Stomach (tissue), 4 donors: Measurements from ENCODE around the gene RFTN1.

Source experiments
- CTCF ChIP-seq, 7 experiments: fragments of 450-650 bp in 4 of 7; fragments of 200-600 bp in 3 of 7; sonication (generic) in 3 of 7; IDR thresholded peaks; one replicate each; pipeline ENCODE4 v1.5.1; 2016 to 2019; ENCODE audit warnings: antibody characterized with exemption in 7 of 7, control low read depth in 2 of 7, mild to moderate bottlenecking in 1 of 7
- POLR2A ChIP-seq, 4 donors: fragments of 450-650 bp; IDR thresholded peaks; one replicate each; pipeline ENCODE4 v1.6.1; 2016; ENCODE audit warnings: antibody characterized with exemption in 4 of 4, control low read depth in 2 of 4, mild to moderate bottlenecking in 1 of 4, moderate library complexity in 1 of 4
- POLR2AphosphoS5 ChIP-seq, 3 donors: sonication (generic); formaldehyde crosslinking; IDR thresholded peaks; one replicate each; pipeline ENCODE4 v1.6.1; 2016; ENCODE audit warnings: antibody characterized with exemption in 3 of 3

GRCh38 chr3:16329826-16330129 is 183.7 kb downstream of the RFTN1 start:
- TF ChIP-seq CTCF (IDR thresholded peaks at IDR 0.05) = no peak
- TF ChIP-seq POLR2A (IDR thresholded peaks at IDR 0.05) = no peak
- TF ChIP-seq POLR2AphosphoS5 (IDR thresholded peaks at IDR 0.05) = no peak
